NCI-H146 (cell line): ENCODE measurements around the gene NGDN.

Experiments used
- DNase-seq: peaks from one replicate; lab custom pipeline; 2025; lab: John Stamatoyannopoulos, UW

The NGDN gene

GRCh38 chr14:23522643-23523198, 53.2 kb downstream of the NGDN start:
- no peak for DNase-seq

- DNase-seq, result no peak
Observed at GRCh38 chr14:23523229-23524016, 53.9 kb downstream of the NGDN start.

GRCh38 chr14:23524954-23525353, 55.5 kb downstream of the NGDN start:
- DNase-seq, result no peak

- no peak for DNase-seq
Observed at GRCh38 chr14:23525611-23526010, 56.1 kb downstream of the NGDN start.
